Endodermal cell (in vitro differentiated cells): ENCODE results near the gene BANP. TPM values are rescaled to one million over a fixed set of nuclear protein-coding genes. Genes with fewer than 3 reads are reported as not detected.
"Not testable (repeated sequence)": the region's sequence is repeated elsewhere in the genome, so short reads cannot be mapped to it uniquely, and the experiment has no call there.

ENCODE experiments used
- DNase-seq: peaks from one replicate; pipeline ENCODE4 v3.0.0-alpha.2; 2017
- H3K27ac ChIP-seq: 2 replicates; pipeline ENCODE4 v1.5.1; 2013; ENCODE audit warnings: mild to moderate bottlenecking, low read depth, low read length, moderate library complexity
- H3K27me3 ChIP-seq: 2 replicates; pipeline ENCODE4 v1.6.1; 2013; ENCODE audit warnings: mild to moderate bottlenecking, low read length, moderate library complexity; ENCODE audit not compliant: insufficient read depth, control insufficient read depth, poor library complexity, severe bottlenecking
- H3K36me3 ChIP-seq: 2 replicates; pipeline ENCODE4 v1.7.0; 2013; ENCODE audit warnings: mild to moderate bottlenecking, low read length, moderate library complexity; ENCODE audit not compliant: control insufficient read depth, insufficient read depth
- H3K4me1 ChIP-seq: one replicate; pipeline ENCODE4 v1.7.0; 2013; ENCODE audit warnings: low read length; ENCODE audit not compliant: control insufficient read depth, insufficient read depth
- H3K4me3 ChIP-seq: 2 replicates; pipeline ENCODE4 v1.5.1; 2013; ENCODE audit warnings: mild to moderate bottlenecking, low read length, moderate library complexity
- H3K9ac ChIP-seq: 2 replicates; pipeline ENCODE4 v1.6.1; 2013; ENCODE audit warnings: mild to moderate bottlenecking, low read length, moderate library complexity; ENCODE audit not compliant: poor library complexity, severe bottlenecking; ENCODE audit errors: extremely low read depth
- H3K9me3 ChIP-seq: 2 replicates; pipeline ENCODE4 v1.6.1; 2013; ENCODE audit warnings: mild to moderate bottlenecking, low read length, moderate library complexity; ENCODE audit not compliant: control insufficient read depth
- H3K27ac Mint-ChIP-seq: 2 replicates; pipeline ENCODE4 v1.8.0; 2020; ENCODE audit warnings: mixed read lengths
- H3K27me3 Mint-ChIP-seq: 2 replicates; pipeline ENCODE4 v1.8.0; 2021; ENCODE audit warnings: mild to moderate bottlenecking, mixed read lengths; ENCODE audit not compliant: insufficient read depth
- H3K36me3 Mint-ChIP-seq: 2 replicates; pipeline ENCODE4 v1.8.0; 2020; ENCODE audit warnings: low read depth, mixed read lengths
- H3K4me1 Mint-ChIP-seq: 2 replicates; pipeline ENCODE4 v1.8.0; 2020; ENCODE audit warnings: mixed read lengths
- H3K4me3 Mint-ChIP-seq: 2 replicates; pipeline ENCODE4 v1.8.0; 2020; ENCODE audit warnings: mild to moderate bottlenecking, moderate library complexity, mixed read lengths
- H3K9me3 Mint-ChIP-seq: 2 replicates; pipeline ENCODE4 v1.8.0; 2020; ENCODE audit warnings: mild to moderate bottlenecking, mixed read lengths
- WGBS, 2 experiments: methylation state at CpG; one replicate each; pipeline versions ENCODE4 v1.1.5 to v1.1.7; 2013; ENCODE audit warnings: missing lambda C conversion rate in 2 of 2, mixed read lengths in 1 of 2; ENCODE audit not compliant: insufficient coverage in 1 of 2, insufficient read length in 1 of 2; 5-methylcytosine and 5-hydroxymethylcytosine counted together
- total RNA-seq, 2 donors: library from RNA; stranded (reverse); fragmentation: NEBNext Ultra II Directional in 1 of 2; extraction: Animal tissue kit (Norgen Biotek cat#: 25700) in 1 of 2; gene quantifications; 2 replicates in 1 of 2; 3 replicates in 1 of 2; pipeline ENCODE4 v1.2.1, GENCODE V29; 2021
- TF ChIP-seq, protein P1 (sequence below): fragments of 200-600 bp; sonication (generic); conservative IDR thresholded peaks from 2 replicates; pipeline ENCODE4 v1.5.0; 2021; ENCODE audit warnings: antibody characterized with exemption, mild to moderate bottlenecking

The BANP gene
- total RNA-seq, 2 donors from 2014 or later = 39.5 to 45.5 TPM

DNA sequence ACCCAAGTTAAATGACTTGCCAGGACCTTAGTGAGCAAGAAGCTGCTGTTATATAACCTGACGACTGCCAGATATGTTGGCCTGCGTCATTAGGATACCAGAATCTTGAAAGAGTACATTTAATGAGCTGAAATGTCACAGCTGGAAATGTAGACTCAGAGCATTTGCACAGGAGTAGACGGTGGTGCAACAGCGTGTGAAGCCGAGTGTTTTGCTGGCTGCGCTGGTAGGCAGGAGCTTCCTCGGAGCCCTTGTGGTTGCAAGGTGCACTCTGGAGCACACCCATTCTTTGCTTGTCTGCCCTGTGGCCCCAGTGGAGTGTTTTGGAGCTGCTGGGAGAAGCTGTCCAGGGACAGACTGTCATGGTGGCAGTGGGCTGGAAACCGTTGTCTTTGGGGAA is 79.3 kb downstream of the BANP start:
- Histone ChIP-seq H3K36me3 (no peaks in the 10 kb centered on the region), H3K9ac (no peak overlapping the region), H3K27ac (no peak overlapping the region), H3K27me3 (no peaks in the 10 kb centered on the region), H3K4me3 (no peak overlapping the region), H3K4me1 (no peaks in the 10 kb centered on the region), H3K9me3 (no peaks in the 10 kb centered on the region)
- Mint-ChIP-seq H3K4me1 (peaks cover 2% of the 10 kb centered on the region), H3K9me3 (no peaks in the 10 kb centered on the region), H3K4me3 (no peak overlapping the region), H3K36me3 (peaks cover 49% of the 10 kb centered on the region), H3K27ac (peak overlapping the region; percentile 62), H3K27me3 (no peaks in the 10 kb centered on the region)
- TF ChIP-seq, protein P1, sequence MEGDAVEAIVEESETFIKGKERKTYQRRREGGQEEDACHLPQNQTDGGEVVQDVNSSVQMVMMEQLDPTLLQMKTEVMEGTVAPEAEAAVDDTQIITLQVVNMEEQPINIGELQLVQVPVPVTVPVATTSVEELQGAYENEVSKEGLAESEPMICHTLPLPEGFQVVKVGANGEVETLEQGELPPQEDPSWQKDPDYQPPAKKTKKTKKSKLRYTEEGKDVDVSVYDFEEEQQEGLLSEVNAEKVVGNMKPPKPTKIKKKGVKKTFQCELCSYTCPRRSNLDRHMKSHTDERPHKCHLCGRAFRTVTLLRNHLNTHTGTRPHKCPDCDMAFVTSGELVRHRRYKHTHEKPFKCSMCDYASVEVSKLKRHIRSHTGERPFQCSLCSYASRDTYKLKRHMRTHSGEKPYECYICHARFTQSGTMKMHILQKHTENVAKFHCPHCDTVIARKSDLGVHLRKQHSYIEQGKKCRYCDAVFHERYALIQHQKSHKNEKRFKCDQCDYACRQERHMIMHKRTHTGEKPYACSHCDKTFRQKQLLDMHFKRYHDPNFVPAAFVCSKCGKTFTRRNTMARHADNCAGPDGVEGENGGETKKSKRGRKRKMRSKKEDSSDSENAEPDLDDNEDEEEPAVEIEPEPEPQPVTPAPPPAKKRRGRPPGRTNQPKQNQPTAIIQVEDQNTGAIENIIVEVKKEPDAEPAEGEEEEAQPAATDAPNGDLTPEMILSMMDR = no peak
- DNase-seq = no peak
- WGBS, 2 experiments = 89 to 97% methylated on average over 6 to 8 of the region's 8 CpGs

DNA sequence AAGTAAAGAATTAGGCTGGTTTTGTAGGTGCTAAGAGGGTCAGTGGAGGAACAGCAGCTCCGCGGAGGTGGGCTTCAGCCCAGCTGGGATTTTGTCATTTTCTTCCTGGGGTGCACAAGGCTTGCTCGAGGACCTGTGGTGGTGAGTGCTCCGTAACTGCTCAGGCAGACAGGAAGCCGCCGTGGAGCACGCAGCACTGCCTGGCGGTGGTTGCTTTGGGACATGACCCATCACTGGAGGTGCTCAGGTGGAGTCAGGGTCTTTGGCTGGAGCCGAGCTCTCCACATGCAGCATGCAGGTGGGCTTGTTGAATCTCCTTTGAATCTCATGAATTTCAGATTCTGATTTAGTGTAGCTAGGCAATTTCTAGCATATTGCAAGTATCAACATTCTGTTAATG is 79.7 kb downstream of the BANP start:
- WGBS, 2 experiments = 88 to 93% methylated on average over 1 to 9 of the region's 9 CpGs
- peak overlapping the region; percentile 52 for H3K27ac Mint-ChIP-seq

DNA sequence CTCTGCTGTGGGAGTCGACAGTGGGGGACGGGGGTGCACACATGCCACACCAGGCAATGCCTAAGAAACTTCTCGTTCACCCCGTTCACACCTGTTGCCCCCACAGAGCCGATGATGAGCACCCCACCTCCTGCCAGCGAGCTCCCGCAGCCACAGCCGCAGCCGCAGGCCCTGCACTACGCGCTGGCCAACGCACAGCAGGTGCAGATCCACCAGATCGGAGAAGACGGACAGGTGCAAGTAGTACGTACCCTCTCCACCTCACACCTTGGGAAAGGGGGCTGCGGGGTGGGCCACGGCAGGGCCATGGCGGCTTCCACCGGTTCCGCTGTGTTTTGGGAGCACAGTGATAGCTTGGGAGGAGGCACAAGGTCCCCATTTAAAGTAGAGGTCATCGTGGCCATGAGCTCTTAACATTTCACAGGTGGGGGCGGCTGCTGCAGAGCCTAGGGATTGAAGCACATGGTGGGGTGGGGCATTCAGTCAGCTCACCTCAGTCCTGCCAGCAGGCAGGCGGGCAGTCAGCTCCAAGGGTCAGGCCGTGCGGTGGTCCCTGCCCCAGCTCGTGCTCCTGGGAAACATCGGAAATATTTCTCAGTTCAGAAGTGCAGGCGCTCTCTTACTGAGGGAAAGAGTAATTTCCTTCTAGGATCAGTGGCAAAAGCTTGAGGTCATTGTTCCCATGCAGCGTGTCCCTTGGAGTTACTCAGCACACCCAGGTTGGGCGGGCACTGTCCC is 81.9 kb downstream of the BANP start:
- H3K4me3 Mint-ChIP-seq, H3K27ac ChIP-seq, H3K4me1 ChIP-seq, H3K36me3 ChIP-seq, H3K27me3 ChIP-seq, H3K4me3 ChIP-seq, H3K4me1 Mint-ChIP-seq, H3K9me3 Mint-ChIP-seq, H3K27me3 Mint-ChIP-seq, H3K9me3 ChIP-seq, H3K9ac ChIP-seq, DNase-seq: not testable (repeated sequence)
- Mint-ChIP-seq H3K27ac (peak overlapping the region; percentile 26), H3K36me3 (peaks cover 54% of the 10 kb centered on the region)
- 97 to 98% methylated on average over 8 to 28 of the region's 30 CpGs for WGBS, 2 experiments

More for the DNA sequence above, 79.7 kb downstream of the BANP start:
- DNase-seq, H3K9ac ChIP-seq, H3K27ac ChIP-seq, H3K4me1 Mint-ChIP-seq, H3K27me3 Mint-ChIP-seq, H3K4me1 ChIP-seq, H3K27me3 ChIP-seq, H3K4me3 Mint-ChIP-seq, H3K4me3 ChIP-seq, H3K9me3 Mint-ChIP-seq, H3K36me3 ChIP-seq, H3K9me3 ChIP-seq: not testable (repeated sequence)
- peaks cover 54% of the 10 kb centered on the region for H3K36me3 Mint-ChIP-seq

DNA sequence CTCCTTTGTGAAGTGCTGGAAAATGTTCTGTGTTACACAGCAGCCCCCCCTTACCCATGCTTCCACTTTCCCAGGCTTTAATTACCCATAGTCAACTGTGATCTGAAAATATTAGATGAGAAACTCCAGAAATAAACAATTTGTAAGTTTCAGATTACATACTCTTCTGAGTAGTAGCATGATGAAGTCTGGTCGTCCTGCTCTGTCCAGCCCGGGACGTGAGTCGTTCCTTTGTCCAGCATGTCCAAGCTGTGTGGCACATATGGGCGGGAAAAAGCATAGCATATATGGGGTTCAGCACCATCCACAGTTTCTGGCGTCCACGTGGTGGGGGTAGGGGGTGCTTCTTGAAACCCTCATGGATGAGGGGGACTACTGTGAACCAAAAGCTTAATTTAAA is 83.5 kb downstream of the BANP start:
- H3K4me1 Mint-ChIP-seq = no peaks in the 10 kb centered on the region
- H3K36me3 ChIP-seq = no peaks in the 10 kb centered on the region
- no peak overlapping the region for H3K27ac Mint-ChIP-seq
- 90 to 94% methylated on average over 6 to 7 of the region's 7 CpGs for WGBS, 2 experiments
- H3K4me3 Mint-ChIP-seq = no peak overlapping the region
- no peaks in the 10 kb centered on the region for H3K27me3 Mint-ChIP-seq
- no peak overlapping the region for H3K9ac ChIP-seq
- no peak overlapping the region for H3K4me3 ChIP-seq
- H3K4me1 ChIP-seq = no peaks in the 10 kb centered on the region
- no peak for DNase-seq
- no peaks in the 10 kb centered on the region for H3K27me3 ChIP-seq
- H3K9me3 Mint-ChIP-seq = no peaks in the 10 kb centered on the region
- peaks cover 48% of the 10 kb centered on the region for H3K36me3 Mint-ChIP-seq
- H3K27ac ChIP-seq = no peak overlapping the region
- no peaks in the 10 kb centered on the region for H3K9me3 ChIP-seq
- TF ChIP-seq, protein P1 = no peak
